ENCODE measurements around the gene ATP10A.

- TF ChIP-seq ZNF70 (CRISPR knock-in tag; IDR thresholded peaks at IDR 0.05) (no peak), RARB (CRISPR knock-in tag; IDR thresholded peaks at IDR 0.05) (no peak), ZFP3 (CRISPR knock-in tag; IDR thresholded peaks at IDR 0.05) (no peak), CREB5 (CRISPR knock-in tag; IDR thresholded peaks at IDR 0.05; ENCODE audit: low read depth) (no peak), CSDC2 (CRISPR knock-in tag; IDR thresholded peaks at IDR 0.05) (no peak), TSHZ2 (CRISPR knock-in tag; IDR thresholded peaks at IDR 0.05) (no peak), SNAI2 (CRISPR knock-in tag; IDR thresholded peaks at IDR 0.05) (no peak), ESRRG (CRISPR knock-in tag; IDR thresholded peaks at IDR 0.05) (no peak), ZFP30 (CRISPR knock-in tag; IDR thresholded peaks at IDR 0.05) (no peak), PPARA (CRISPR knock-in tag; IDR thresholded peaks at IDR 0.05; ENCODE audit: borderline replicate concordance) (no peak), PATZ1 (CRISPR knock-in tag; IDR thresholded peaks at IDR 0.05; ENCODE audit: borderline replicate concordance) (no peak), ZNF8 (CRISPR knock-in tag; IDR thresholded peaks at IDR 0.05) (no peak), POU6F1 (CRISPR knock-in tag; IDR thresholded peaks at IDR 0.05; ENCODE audit: borderline replicate concordance, low read depth) (no peak)
Measured at GRCh38 chr15:25663515-25663914, 199.6 kb downstream of the ATP10A start.
